SU-DHL-6 (cell line): ENCODE data around the gene TMEM163.

ENCODE experiments used
- H2AFZ ChIP-seq: fragments of 200-600 bp; sonication (generic); 2 replicates; pipeline ENCODE4 v1.6.1; 2014; ENCODE audit warnings: low read depth, mild to moderate bottlenecking, moderate library complexity, mixed read lengths, antibody characterized with exemption, low read length; ENCODE audit not compliant: severe bottlenecking
- H3F3A ChIP-seq: fragments of 200-600 bp; shearing (Covaris generic); 2 replicates; pipeline ENCODE4 v1.6.0; 2016; ENCODE audit warnings: antibody characterized with exemption, mild to moderate bottlenecking; ENCODE audit not compliant: insufficient read depth
- H3K27ac ChIP-seq: fragments of 200-600 bp; sonication (generic); 2 replicates; pipeline ENCODE4 v1.5.1; 2016; ENCODE audit warnings: low read depth, mild to moderate bottlenecking, low read length, moderate library complexity, mixed read lengths
- H3K27me3 ChIP-seq: fragments of 200-600 bp; sonication (generic), shearing (Covaris generic); 2 replicates; pipeline ENCODE4 v1.6.0; 2014; ENCODE audit warnings: mild to moderate bottlenecking, low read length
- H3K36me3 ChIP-seq: fragments of 200-600 bp; sonication (generic); 2 replicates; pipeline ENCODE4 v1.6.1; 2014; ENCODE audit warnings: mild to moderate bottlenecking, low read length, mixed read lengths
- H3K4me2 ChIP-seq: fragments of 300-600, 200-600 bp; shearing (Covaris generic), sonication (generic); 2 replicates; pipeline ENCODE4 v1.6.0; 2014; ENCODE audit warnings: low read length, low read depth, mild to moderate bottlenecking; ENCODE audit not compliant: poor library complexity, severe bottlenecking
- H3K4me3 ChIP-seq: fragments of 200-600 bp; sonication (generic); 2 replicates; pipeline ENCODE4 v1.5.1; 2014; ENCODE audit warnings: antibody characterized with exemption, low read length, mild to moderate bottlenecking, mixed read lengths; ENCODE audit not compliant: insufficient read depth, poor library complexity, severe bottlenecking
- H3K79me2 ChIP-seq: fragments of 200-600 bp; sonication (generic); 2 replicates; pipeline ENCODE4 v1.6.1; 2014; ENCODE audit warnings: mild to moderate bottlenecking, low read length, moderate library complexity; ENCODE audit not compliant: insufficient read depth
- H3K9ac ChIP-seq: fragments of 200-600 bp; sonication (generic); 2 replicates; pipeline ENCODE4 v1.7.0; 2014; ENCODE audit warnings: mild to moderate bottlenecking, low read length
- H3K9me2 ChIP-seq: fragments of 200-600 bp; sonication (generic); replicated peaks from 2 replicates; pipeline ENCODE4 v1.6.1; 2014; ENCODE audit warnings: low read length; ENCODE audit not compliant: insufficient read depth
- H3K9me3 ChIP-seq: fragments of 200-600 bp; sonication (generic); 2 replicates; pipeline ENCODE4 v1.6.1; 2014; ENCODE audit warnings: low read length, mixed read lengths; ENCODE audit not compliant: insufficient read depth
- H4K20me1 ChIP-seq: fragments of 200-600 bp; sonication (generic); 2 replicates; pipeline ENCODE4 v1.6.1; 2014; ENCODE audit warnings: low read depth, mild to moderate bottlenecking, antibody characterized with exemption, low read length, moderate library complexity, mixed read lengths
- EZH2phosphoT487 ChIP-seq: fragments of 200-600 bp; sonication (generic), shearing (Covaris generic); conservative IDR thresholded peaks from 2 replicates; pipeline ENCODE4 v1.6.1; 2018; ENCODE audit warnings: mild to moderate bottlenecking, antibody characterized with exemption, low read length, moderate library complexity, mixed read lengths
- TF ChIP-seq, protein P1 (sequence below): fragments of 200-600 bp; sonication (generic); IDR thresholded peaks from one replicate; pipeline ENCODE4 v1.5.1; 2017; ENCODE audit warnings: antibody characterized with exemption, mild to moderate bottlenecking, low read length, moderate library complexity; ENCODE audit not compliant: insufficient read depth, poor library complexity, severe bottlenecking

Gene TMEM163

DNA sequence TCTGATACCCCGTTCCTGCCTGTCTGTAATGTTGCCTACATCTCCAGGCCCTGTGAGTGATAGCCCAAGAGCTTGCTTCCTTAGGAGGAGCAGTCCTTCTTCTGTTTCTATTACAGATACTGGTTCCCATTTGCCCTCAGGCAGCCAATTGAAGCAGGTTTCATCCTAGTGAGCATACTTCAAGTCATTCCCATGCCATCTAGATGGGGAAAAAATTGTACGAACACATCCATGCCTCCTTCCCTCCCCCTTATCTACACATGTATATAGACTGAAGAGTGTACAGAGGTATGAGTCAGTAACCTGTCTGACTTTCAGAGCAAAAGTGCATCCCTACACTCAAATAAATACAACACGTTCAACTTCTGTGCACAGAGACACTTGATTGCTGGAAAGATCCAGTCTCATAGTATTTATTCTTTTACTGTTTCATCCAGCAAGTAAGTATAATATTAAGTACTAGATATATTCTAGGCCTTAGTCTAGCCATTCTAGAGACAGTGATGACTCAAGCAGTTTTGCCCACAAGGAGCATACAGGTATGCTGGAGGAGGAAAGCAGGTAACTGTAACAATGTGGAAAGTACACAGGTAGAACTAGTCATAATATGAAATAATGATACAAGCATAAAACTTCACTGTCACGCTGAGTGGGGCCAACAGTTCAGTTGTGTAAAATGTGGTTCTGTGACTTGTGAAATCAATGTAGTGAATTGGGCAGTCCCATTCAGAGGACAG lies 311.5 kb downstream of the TMEM163 start:
- H4K20me1 ChIP-seq = no peaks in the 10 kb centered on the region
- H3K9me2 ChIP-seq = no peaks in the 10 kb centered on the region
- TF ChIP-seq, protein P1, sequence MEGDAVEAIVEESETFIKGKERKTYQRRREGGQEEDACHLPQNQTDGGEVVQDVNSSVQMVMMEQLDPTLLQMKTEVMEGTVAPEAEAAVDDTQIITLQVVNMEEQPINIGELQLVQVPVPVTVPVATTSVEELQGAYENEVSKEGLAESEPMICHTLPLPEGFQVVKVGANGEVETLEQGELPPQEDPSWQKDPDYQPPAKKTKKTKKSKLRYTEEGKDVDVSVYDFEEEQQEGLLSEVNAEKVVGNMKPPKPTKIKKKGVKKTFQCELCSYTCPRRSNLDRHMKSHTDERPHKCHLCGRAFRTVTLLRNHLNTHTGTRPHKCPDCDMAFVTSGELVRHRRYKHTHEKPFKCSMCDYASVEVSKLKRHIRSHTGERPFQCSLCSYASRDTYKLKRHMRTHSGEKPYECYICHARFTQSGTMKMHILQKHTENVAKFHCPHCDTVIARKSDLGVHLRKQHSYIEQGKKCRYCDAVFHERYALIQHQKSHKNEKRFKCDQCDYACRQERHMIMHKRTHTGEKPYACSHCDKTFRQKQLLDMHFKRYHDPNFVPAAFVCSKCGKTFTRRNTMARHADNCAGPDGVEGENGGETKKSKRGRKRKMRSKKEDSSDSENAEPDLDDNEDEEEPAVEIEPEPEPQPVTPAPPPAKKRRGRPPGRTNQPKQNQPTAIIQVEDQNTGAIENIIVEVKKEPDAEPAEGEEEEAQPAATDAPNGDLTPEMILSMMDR = no peak
- TF ChIP-seq EZH2phosphoT487 = no peak
- no peaks in the 10 kb centered on the region for H3K9me3 ChIP-seq
- no peak overlapping the region for H3K27ac ChIP-seq
- H3K4me2 ChIP-seq = no peak overlapping the region
- H3K27me3 ChIP-seq = no peaks in the 10 kb centered on the region
- no peaks in the 10 kb centered on the region for H3K79me2 ChIP-seq
- no peak overlapping the region for H3K9ac ChIP-seq
- peaks cover 19% of the 10 kb centered on the region for H3F3A ChIP-seq
- H3K36me3 ChIP-seq = no peaks in the 10 kb centered on the region
- no peak overlapping the region for H2AFZ ChIP-seq
- H3K4me3 ChIP-seq = no peak overlapping the region

DNA sequence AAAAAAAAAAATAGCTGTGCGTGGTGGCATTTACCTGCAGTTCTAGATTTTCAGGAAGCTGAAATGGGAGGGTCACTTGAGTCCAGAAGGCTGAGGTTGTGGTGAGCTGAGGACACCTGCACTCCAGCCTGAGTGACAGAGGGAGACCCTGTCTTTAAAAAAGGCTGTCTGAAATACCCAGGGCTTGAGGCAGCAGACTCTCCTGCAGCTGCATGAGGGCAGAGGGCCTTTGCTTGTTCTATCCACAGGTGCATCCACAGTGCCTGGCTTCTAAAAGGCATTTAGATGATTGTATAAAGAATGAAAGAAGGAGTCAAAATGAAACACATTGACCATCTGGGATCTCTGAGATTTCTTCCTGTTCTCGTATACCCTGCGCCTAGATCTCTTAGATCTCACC lies 312.1 kb downstream of the TMEM163 start:
- Histone ChIP-seq H3K27ac (no peak overlapping the region), H2AFZ (no peak overlapping the region)

DNA sequence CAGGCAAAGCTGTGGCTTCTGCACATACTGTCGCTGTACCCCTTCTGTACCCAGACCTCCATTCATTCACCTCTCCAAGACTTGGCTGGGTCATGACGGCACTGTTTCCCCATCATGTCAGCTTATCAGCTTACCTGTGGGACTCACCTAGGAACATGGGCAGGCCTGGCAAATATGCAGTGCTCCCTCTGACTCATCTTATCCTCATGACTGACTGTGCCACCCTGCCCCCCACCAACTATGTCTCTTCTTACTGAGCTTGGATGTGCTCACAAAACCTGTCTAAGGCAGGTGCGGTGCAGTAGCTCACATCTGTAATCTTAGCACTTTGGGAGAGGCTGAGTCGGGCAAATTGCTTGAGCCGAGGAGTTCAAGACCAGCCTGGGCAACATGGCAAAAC lies 312.5 kb downstream of the TMEM163 start:
- Histone ChIP-seq H3K79me2 (no peaks in the 10 kb centered on the region), H3K27me3 (no peaks in the 10 kb centered on the region), H4K20me1 (no peaks in the 10 kb centered on the region), H3K4me3 (no peak overlapping the region), H3K27ac (no peak overlapping the region), H3K9ac (no peak overlapping the region), H3K36me3 (no peaks in the 10 kb centered on the region), H3K4me2 (no peak overlapping the region), H3K9me2 (no peaks in the 10 kb centered on the region), H2AFZ (no peak overlapping the region), H3K9me3 (no peaks in the 10 kb centered on the region), H3F3A (peaks cover 13% of the 10 kb centered on the region)
- no peak for TF ChIP-seq EZH2phosphoT487
- TF ChIP-seq, protein P1 = no peak

More for the DNA sequence above, 312.1 kb downstream of the TMEM163 start:
- H3K9ac ChIP-seq = no peak overlapping the region
- H3K79me2 ChIP-seq = no peaks in the 10 kb centered on the region
- H3K4me2 ChIP-seq = no peak overlapping the region
- H3K27me3 ChIP-seq = no peaks in the 10 kb centered on the region
- no peaks in the 10 kb centered on the region for H3K36me3 ChIP-seq
- H3K4me3 ChIP-seq = no peak overlapping the region
- no peaks in the 10 kb centered on the region for H4K20me1 ChIP-seq
- no peaks in the 10 kb centered on the region for H3K9me3 ChIP-seq
- H3K9me2 ChIP-seq = no peaks in the 10 kb centered on the region
- no peak for TF ChIP-seq EZH2phosphoT487
- TF ChIP-seq, protein P1 = no peak
- H3F3A ChIP-seq = peaks cover 17% of the 10 kb centered on the region
